Sigmoid colon (tissue), 4 donors: Measurements from ENCODE around the gene MSANTD1.

Experiments
- CTCF ChIP-seq, 4 experiments: fragments of 450-650 bp in 3 of 4; fragments of 200-600 bp in 1 of 4; IDR thresholded peaks; one replicate each; pipeline ENCODE4 v1.5.1; 2016 to 2019; ENCODE audit warnings: antibody characterized with exemption in 4 of 4, mild to moderate bottlenecking in 3 of 4, moderate library complexity in 2 of 4
- POLR2A ChIP-seq, 2 donors: fragments of 450-650 bp; IDR thresholded peaks; one replicate each; pipeline ENCODE4 v1.6.1; 2016; ENCODE audit warnings: antibody characterized with exemption in 2 of 2, mild to moderate bottlenecking in 2 of 2, moderate library complexity in 2 of 2
- POLR2AphosphoS5 ChIP-seq, 4 donors: sonication (generic); formaldehyde crosslinking; IDR thresholded peaks; one replicate each; pipeline ENCODE4 v1.6.1; 2017; ENCODE audit warnings: antibody characterized with exemption in 4 of 4

DNA sequence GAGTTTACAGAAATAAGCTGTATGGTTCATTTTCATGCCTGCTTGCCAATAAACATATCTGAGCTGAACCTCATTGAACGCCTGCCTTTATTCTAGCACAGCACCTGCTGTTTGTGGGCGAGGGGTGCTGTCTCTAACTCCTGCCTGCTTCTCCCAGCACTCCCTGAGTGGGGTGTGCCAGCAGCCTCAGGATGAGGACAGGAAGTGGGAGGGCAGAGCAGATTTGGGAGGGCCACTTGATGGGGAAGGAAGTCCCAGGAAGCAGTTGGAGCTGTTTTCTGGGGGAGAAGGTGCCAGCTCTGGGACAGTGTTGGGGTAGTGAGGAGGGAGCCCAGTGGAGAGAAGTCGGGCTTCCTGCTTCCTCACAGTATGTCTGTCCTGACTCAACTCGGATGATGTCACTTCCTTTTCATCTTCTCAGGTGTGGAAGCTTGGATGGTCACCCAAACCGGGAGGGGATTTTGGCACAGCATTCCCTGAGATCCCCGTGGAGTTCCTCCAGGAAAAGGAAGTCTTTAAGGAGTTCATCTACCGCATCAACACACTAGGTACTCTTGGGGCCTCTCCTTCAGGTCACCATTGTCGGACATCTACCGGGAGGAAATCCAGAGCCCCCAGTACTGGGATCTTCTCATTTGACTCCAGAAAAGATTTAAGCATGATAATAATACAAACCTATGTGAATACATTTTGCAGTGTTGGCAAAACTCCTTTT lies 29.0 kb upstream of the MSANTD1 start:
- no peak for TF ChIP-seq CTCF (IDR thresholded peaks at IDR 0.05)
- TF ChIP-seq POLR2AphosphoS5 (IDR thresholded peaks at IDR 0.05) = no peak
- TF ChIP-seq POLR2A (IDR thresholded peaks at IDR 0.05) = no peak
